CD4-positive, alpha-beta T cell treated with Interleukin-4 for 4 hours (primary cell): Measurements from ENCODE around the gene ASTL.

Experiments used
- DNase-seq: peaks from one replicate; pipeline ENCODE4 v3.0.0-alpha.2; 2020

The ASTL gene

DNA sequence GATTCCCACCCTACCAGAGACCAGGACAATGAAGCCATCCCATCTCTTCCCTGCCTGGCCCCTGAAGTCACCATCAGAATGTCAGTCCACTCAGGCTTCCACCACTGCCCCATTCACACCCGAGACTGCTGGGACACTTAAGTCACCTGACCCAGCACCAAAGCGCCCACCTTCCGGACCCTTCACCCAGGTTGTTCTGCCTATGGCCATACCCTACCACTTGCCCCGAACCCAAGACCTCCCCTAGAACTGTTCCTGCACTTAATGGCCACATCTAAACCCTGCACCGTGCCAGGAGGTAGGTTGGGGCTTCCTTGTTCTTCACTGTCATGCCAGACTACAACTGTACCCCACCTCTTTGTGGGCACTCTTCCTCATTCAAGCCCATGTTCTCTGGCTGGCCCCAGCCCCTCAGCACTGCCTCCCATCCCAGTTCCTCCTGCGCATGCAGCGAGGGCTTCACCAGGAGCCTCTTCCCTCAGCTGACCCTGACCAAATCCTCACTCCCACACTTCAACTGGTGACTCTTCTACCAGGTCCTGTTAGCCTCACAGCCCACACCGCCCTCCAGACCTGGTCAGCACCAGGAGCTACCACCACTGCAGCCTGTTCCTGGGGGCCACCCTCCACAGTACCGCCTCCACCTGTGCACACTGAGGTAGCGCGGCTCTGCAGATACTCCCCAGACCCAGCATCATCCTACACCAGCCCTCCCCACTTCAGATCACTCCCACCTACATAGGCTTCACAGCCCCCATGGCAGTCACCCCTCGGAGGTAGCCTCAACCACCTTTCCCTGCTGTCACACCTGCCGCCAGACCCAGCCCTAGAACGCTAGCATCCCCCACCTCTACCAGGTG, 13.7 kb downstream of the ASTL start:
- no peak for DNase-seq

- DNase-seq, result no peak
These were observed 14.4 kb downstream of the ASTL start for GRCh38 chr2:96123936-96124335.

DNA sequence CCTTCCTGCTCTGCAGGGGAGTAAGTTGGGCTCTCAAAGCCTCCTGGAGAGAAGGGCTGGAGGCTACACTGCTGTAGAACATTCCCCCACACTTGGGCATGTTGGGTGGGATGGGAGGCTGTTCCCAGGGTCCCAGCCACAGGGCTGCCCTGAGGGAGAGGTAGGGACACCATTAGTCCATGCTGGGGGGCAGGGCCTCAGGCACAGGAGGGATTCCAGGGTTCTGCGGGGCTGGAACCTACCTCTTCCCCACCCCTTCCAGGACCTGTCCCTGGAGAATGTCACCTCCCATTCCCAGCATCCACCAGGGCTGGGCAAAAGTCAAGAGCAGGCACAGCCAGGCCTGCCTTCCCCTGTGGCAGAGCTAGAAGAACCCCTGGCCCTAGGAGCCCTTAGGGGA, 15.0 kb downstream of the ASTL start:
- no peak for DNase-seq

DNA sequence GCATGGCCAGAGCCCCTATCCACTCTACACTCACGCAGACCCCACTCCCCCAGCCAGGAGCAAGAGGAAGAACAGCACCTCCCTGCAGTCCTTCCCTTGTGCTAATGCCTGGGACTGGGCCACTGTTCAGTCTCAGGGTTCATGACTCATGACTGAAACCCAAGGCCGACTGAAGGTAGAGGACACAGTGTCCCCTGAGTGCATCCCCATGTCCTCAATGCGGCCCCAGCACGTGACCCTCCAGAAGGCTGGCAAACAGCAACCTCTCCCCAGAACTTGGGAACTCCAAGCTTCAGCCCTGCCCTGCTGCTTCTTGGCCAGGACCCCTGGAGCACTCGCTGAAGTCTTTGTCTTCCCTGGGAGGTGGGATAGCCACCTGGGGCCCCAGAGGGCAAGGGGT, 15.9 kb downstream of the ASTL start:
- DNase-seq, result no peak

DNA sequence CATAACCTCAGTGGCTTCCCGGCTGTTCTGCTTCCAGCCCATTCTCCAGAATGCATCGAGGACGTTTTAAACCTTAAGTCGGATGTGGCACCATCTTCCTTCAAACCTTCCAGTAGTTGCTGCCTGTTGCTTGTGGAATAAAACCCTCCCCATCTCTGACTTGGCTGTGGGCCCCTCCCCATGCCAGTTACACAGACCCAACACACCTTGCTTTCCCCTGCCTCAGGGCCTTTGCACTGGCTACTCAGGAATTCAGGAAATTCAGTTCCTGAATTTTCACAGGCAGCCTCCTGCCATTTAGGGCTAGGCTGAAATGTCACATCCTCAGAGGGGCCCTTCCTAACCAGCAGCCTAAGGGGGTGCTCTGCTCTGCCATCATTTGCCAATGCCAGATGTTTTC, 16.9 kb downstream of the ASTL start:
- DNase-seq, result no peak

DNA sequence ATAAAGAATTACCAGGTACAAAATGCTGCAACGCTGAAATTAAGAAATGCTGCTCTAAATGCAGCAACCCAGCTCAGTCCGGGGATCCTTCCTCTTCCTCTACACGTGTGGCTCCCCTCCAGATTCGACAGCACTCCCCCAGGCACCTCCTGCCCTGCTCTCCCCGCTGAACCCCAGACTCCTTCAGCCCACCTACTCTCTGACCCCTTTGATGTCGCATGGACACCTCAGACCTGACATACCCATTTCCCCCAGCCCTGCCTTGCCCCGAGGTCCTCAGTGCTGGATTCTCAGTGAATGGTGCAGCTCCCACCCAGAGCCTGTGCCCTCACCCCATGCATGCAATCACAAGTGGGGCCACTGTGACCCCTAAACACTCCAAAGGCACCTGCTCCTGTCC, 17.3 kb downstream of the ASTL start:
- DNase-seq, result no peak

GRCh38 chr2:96120091-96120720, 18.1 kb downstream of the ASTL start:
- no peak for DNase-seq

DNA sequence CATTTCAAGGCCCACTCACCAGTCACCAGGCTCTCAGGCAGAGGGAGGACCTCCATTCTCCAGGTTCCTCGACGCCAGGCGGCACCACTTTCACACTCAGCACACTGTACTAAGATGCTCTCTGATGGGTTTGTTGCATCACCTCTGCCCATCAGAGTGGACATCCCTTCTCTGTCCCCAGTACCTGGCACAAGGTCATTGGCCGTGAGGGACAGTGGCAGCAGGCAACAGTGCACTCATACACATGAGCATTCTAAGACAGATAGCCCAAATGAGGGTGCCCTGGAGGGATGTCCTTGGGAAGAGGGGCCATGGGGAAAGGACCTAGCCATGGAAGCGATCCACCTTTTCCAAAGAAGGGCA, 18.9 kb downstream of the ASTL start:
- DNase-seq, result no peak

DNA sequence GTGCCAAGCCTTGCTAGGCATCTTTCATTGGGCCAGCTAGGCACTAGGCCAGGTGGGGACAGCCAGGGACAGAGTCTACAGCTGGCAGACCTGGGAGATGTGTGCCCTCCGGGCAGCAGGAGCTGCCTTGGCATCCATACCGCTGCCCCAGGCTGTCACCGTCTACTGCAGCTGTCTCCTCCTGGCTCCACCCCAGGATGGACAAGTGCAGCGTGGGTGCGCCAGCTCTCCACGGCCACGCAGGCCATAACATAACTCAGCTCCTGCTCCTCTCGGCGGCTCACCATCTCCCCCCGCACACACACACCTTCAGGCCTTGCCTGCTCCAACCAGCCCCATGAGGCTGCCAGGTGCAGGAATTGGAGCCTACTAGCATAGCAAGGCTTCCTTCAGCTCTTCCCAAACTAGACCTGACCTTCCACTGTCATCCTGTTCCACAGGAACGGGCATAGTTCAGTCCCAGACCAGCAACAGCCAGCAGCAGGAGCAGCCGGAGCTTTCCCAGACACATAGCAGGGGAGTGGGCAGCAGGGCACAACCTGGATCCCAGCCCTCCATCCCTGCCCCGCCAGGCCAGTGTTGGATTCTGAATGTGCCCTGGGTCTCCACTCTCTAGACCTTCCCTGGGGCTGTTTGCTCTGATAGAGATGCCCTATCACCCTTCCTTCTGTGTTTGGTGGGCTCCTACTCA, 19.5 kb downstream of the ASTL start:
- no peak for DNase-seq

- no peak for DNase-seq
These were observed 20.4 kb downstream of the ASTL start for GRCh38 chr2:96117701-96118588.

- peak; percentile 33 for DNase-seq
These were observed 21.3 kb downstream of the ASTL start for GRCh38 chr2:96116879-96117533.

GRCh38 chr2:96116424-96116878, 21.9 kb downstream of the ASTL start, which contains the start of gene ADRA2B:
TSS of gene ADRA2B (minus strand) at chr2:96116571. CDS start at chr2:96116149, 422 bp downstream.
- DNase-seq, result peak; percentile 77

DNA sequence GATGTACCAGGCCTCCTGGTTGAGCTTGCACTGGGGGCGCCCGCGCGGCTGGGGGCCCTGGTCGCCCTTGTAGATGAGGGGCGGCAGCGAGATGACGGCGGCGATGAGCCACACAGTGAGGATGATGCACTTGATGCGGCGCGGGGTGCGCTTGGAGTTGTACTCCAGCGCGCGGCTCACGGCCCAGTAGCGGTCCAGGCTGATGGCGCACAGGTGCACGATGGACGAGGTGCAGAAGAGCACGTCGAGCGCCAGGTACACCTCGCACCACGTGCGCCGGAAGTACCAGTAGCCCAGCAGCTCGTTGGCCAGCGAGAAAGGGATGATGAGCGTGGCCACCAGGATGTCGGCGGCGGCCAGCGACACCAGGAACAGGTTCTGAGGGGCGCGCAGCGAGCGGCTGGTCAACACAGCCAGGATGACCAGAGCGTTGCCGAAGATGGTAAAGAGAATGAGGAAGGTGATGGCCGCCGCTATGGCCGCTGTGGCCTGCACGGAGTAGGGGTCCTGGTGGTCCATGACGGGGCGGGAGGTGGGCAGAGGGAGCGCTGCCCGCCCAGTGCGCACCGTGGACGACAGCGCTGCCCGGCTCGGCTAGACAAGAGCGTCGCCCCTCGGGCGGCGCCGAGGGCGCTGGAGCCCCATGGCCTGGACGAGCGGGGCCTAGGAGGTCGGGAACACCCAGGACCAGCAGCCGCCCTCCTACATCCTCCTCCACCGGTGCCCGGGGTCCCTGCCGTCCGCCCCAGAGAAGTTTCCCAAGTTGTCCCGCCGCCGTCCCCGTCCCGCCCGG, 22.5 kb downstream of the ASTL start:
- no peak for DNase-seq

GRCh38 chr2:96114903-96115581, 23.3 kb downstream of the ASTL start:
- DNase-seq, result no peak

GRCh38 chr2:96114546-96114902, 23.8 kb downstream of the ASTL start:
- DNase-seq, result no peak

DNA sequence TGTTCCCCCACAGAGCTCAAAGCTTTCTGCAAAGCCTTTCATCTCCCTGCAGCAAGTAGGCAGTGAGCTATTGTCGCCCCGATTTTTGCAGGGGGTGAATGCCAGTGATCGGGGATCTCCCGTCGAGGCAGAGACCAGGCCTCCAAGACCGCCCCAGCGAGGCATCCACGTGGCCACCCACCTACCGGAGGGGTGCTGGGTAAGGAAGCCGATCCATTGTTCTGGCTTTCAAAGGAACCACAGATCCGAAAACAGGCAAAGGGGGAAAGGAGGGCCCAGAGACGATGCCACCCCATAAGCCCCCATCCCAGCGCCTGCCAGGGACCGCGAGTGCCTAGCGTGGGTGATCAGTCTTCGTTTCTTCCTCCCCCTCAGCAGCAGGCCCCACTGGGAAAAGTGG, 24.4 kb downstream of the ASTL start:
- no peak for DNase-seq

DNA sequence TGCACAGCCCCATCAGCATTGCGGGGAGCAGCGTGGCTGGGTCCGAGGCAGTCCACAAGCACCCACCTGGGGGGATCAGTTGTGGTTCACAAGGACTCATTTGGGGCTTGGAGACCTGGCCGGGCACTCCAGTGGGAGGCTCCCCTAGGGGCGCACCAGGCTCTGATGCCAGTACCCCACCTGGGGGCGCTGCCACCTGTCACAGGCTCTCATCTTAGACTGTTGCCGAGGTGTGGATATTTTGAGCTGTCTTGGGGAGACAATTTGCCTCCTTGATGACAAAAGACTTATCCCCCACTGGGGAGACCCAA, 25.0 kb downstream of the ASTL start:
- DNase-seq, result no peak

- no peak for DNase-seq
These were observed 25.6 kb downstream of the ASTL start for GRCh38 chr2:96112501-96113366.

DNA sequence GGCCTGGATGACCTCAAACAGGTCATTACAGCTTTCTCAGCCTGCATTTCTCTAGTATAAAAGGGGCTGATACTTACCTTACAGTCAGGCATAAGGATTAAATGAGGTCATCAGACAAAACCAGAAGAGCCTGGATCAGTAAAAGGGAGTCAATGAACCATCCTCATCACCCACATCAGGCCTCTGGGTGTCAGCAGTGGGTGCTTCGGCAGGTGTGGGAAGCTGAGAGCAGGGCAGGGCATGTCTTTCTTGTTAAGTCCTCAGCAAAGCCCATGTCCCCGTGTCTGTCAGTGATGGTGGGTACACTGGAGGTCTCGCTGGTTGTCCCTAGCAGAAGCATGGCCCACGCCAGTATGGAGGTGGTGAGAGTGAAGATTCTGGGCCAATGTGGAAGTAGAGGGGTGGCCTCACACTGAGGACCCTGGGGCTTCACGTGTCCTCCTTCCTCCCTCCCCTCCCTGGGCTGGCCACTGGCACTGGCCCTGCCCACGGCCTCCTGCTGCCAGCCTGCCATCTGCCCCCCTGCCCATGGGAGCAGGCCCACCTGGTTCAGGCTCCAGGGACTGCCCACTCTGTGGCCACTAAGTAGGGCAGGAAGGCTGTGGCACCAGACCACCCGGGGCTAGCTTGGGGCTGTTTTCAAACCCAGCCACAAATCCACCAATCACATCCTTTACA, 26.3 kb downstream of the ASTL start:
- DNase-seq, result no peak
